ENCODE results near the gene GSK3B. TPM values are rescaled to one million over a fixed set of nuclear protein-coding genes. Genes with fewer than 3 reads are reported as not detected.

The GSK3B gene
- total RNA-seq, 2 donors from 2014 or later, result 57.3 to 59.8 TPM

GRCh38 chr3:120103276-120103675 is 9.0 kb upstream of the GSK3B start:
- Histone ChIP-seq H3K27ac (ENCODE audit: low read depth, low read length) (no peak overlapping the region), H3K9ac (ENCODE audit: extremely low read depth, low read length, poor library complexity, severe bottlenecking) (no peak overlapping the region), H3K9me3 (ENCODE audit: control insufficient read depth, low read length) (no peaks in the 10 kb centered on the region), H3K27me3 (ENCODE audit: control insufficient read depth, insufficient read depth, low read length, poor library complexity, severe bottlenecking) (no peaks in the 10 kb centered on the region), H3K36me3 (ENCODE audit: control insufficient read depth, insufficient read depth, low read length) (peaks cover 10% of the 10 kb centered on the region), H3K4me3 (ENCODE audit: low read length) (no peak overlapping the region), H3K4me1 (ENCODE audit: control insufficient read depth, insufficient read depth, low read length) (no peaks in the 10 kb centered on the region)
- Mint-ChIP-seq H3K4me1 (peaks cover 9% of the 10 kb centered on the region), H3K36me3 (ENCODE audit: low read depth) (peaks cover 28% of the 10 kb centered on the region), H3K9me3 (no peaks in the 10 kb centered on the region), H3K27me3 (ENCODE audit: insufficient read depth) (no peaks in the 10 kb centered on the region), H3K4me3 (no peak overlapping the region), H3K27ac (no peak overlapping the region)
- TF ChIP-seq, protein P1, sequence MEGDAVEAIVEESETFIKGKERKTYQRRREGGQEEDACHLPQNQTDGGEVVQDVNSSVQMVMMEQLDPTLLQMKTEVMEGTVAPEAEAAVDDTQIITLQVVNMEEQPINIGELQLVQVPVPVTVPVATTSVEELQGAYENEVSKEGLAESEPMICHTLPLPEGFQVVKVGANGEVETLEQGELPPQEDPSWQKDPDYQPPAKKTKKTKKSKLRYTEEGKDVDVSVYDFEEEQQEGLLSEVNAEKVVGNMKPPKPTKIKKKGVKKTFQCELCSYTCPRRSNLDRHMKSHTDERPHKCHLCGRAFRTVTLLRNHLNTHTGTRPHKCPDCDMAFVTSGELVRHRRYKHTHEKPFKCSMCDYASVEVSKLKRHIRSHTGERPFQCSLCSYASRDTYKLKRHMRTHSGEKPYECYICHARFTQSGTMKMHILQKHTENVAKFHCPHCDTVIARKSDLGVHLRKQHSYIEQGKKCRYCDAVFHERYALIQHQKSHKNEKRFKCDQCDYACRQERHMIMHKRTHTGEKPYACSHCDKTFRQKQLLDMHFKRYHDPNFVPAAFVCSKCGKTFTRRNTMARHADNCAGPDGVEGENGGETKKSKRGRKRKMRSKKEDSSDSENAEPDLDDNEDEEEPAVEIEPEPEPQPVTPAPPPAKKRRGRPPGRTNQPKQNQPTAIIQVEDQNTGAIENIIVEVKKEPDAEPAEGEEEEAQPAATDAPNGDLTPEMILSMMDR (conservative IDR thresholded peaks at IDR 0.05), result no peak
- WGBS, 2 experiments (ENCODE audit: insufficient coverage in 1 of 2, insufficient read length in 1 of 2), result 74 to 84% methylated on average over 2 to 5 of the region's 7 CpGs
- no peak for DNase-seq

- H3K27me3 Mint-ChIP-seq (ENCODE audit: insufficient read depth), result no peaks in the 10 kb centered on the region
- no peak overlapping the region for H3K4me3 Mint-ChIP-seq
- DNase-seq, result no peak
- peaks cover 9% of the 10 kb centered on the region for H3K4me1 Mint-ChIP-seq
- Histone ChIP-seq H3K27me3 (ENCODE audit: control insufficient read depth, insufficient read depth, low read length, poor library complexity, severe bottlenecking) (no peaks in the 10 kb centered on the region), H3K4me3 (ENCODE audit: low read length) (no peak overlapping the region), H3K27ac (ENCODE audit: low read depth, low read length) (no peak overlapping the region), H3K9ac (ENCODE audit: extremely low read depth, low read length, poor library complexity, severe bottlenecking) (no peak overlapping the region), H3K9me3 (ENCODE audit: control insufficient read depth, low read length) (no peaks in the 10 kb centered on the region), H3K36me3 (ENCODE audit: control insufficient read depth, insufficient read depth, low read length) (peaks cover 10% of the 10 kb centered on the region), H3K4me1 (ENCODE audit: control insufficient read depth, insufficient read depth, low read length) (no peaks in the 10 kb centered on the region)
- no peak overlapping the region for H3K27ac Mint-ChIP-seq
- H3K9me3 Mint-ChIP-seq, result no peaks in the 10 kb centered on the region
- WGBS, 2 experiments (ENCODE audit: insufficient coverage in 1 of 2, insufficient read length in 1 of 2), result 96 to 100% methylated on average over 1 to 2 of the region's 3 CpGs
- TF ChIP-seq, protein P1 (conservative IDR thresholded peaks at IDR 0.05), result no peak
- peaks cover 27% of the 10 kb centered on the region for H3K36me3 Mint-ChIP-seq (ENCODE audit: low read depth)
These were observed 8.4 kb upstream of the GSK3B start for GRCh38 chr3:120102674-120103073.

DNA sequence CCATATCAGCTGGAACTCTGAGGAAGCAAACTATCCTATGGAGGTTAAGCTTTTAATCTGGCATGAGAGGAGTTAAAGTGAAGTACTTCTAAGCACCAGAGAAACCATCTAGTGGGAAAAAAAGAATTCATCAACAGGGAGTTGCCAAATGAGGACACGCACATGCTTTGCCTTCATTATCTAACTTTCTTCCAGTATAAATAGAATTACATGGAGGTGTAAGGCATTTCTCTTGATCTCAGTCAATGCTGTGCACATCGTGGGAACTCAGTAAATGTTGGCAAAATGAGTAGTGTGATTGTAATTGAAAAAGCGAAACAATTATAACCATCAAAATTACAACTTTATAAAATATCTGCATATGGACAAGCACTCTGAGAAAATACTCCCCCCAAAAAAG is 8.0 kb upstream of the GSK3B start:
- H3K9me3 ChIP-seq (ENCODE audit: control insufficient read depth, low read length), result no peaks in the 10 kb centered on the region
- Mint-ChIP-seq H3K4me3 (no peak overlapping the region), H3K9me3 (no peaks in the 10 kb centered on the region), H3K4me1 (peaks cover 9% of the 10 kb centered on the region), H3K36me3 (ENCODE audit: low read depth) (peaks cover 29% of the 10 kb centered on the region), H3K27ac (no peak overlapping the region), H3K27me3 (ENCODE audit: insufficient read depth) (no peaks in the 10 kb centered on the region)
- no peak overlapping the region for H3K27ac ChIP-seq (ENCODE audit: low read depth, low read length)
- no peaks in the 10 kb centered on the region for H3K4me1 ChIP-seq (ENCODE audit: control insufficient read depth, insufficient read depth, low read length)
- H3K27me3 ChIP-seq (ENCODE audit: control insufficient read depth, insufficient read depth, low read length, poor library complexity, severe bottlenecking), result no peaks in the 10 kb centered on the region
- no peak for DNase-seq
- no peak overlapping the region for H3K9ac ChIP-seq (ENCODE audit: extremely low read depth, low read length, poor library complexity, severe bottlenecking)
- no peak overlapping the region for H3K4me3 ChIP-seq (ENCODE audit: low read length)
- TF ChIP-seq, protein P1 (conservative IDR thresholded peaks at IDR 0.05), result no peak
- peaks cover 10% of the 10 kb centered on the region for H3K36me3 ChIP-seq (ENCODE audit: control insufficient read depth, insufficient read depth, low read length)
- 86% methylated on average over 1 of the region's 3 CpGs; no CpG with 5 or more reads in 1 of the 2 experiments for WGBS, 2 experiments (ENCODE audit: insufficient coverage in 1 of 2, insufficient read length in 1 of 2)
